ENCODE measurements around the gene RAB14. TPM values are rescaled to one million over a fixed set of nuclear protein-coding genes. Genes with fewer than 3 reads are reported as not detected.
"Not testable (repeated sequence)": the region's sequence is repeated elsewhere in the genome, so short reads cannot be mapped to it uniquely, and the experiment has no call there.

The RAB14 gene
- total RNA-seq, 4 donors from 2014 or later = 26.2 to 54.1 (median 33.8) TPM

DNA sequence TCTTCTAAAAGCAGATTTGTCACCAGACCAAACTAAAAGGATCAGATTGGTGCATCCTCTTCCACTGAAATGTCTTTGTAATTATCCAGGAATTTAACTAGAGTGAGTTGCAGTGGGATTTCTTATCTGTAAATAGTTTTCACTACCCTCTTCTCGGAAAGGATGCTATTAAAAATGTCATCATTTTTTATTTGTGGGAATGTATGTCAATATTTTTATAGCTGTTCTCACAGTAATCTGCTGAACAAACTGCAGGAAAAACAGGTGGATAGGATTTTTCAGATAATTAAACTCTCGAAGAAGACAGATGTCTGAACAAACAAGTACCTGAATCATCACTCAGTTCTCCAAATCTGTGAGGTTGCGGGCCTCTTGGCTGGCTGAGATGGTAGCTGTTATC, 62.7 kb downstream of the RAB14 start:
- Histone ChIP-seq H3K36me3 (peaks cover 0 to 57% (median 0%) of the 10 kb centered on the region in 3 donors), H3K27me3 (no peaks in the 10 kb centered on the region), H3K4me1 (no peaks in the 10 kb centered on the region), H3K4me3 (no peak overlapping the region), H3K27ac (no peak overlapping the region), H3K9me3 (no peaks in the 10 kb centered on the region)
- no peak for TF ChIP-seq POLR2A (IDR thresholded peaks at IDR 0.05)
- TF ChIP-seq, protein P1, sequence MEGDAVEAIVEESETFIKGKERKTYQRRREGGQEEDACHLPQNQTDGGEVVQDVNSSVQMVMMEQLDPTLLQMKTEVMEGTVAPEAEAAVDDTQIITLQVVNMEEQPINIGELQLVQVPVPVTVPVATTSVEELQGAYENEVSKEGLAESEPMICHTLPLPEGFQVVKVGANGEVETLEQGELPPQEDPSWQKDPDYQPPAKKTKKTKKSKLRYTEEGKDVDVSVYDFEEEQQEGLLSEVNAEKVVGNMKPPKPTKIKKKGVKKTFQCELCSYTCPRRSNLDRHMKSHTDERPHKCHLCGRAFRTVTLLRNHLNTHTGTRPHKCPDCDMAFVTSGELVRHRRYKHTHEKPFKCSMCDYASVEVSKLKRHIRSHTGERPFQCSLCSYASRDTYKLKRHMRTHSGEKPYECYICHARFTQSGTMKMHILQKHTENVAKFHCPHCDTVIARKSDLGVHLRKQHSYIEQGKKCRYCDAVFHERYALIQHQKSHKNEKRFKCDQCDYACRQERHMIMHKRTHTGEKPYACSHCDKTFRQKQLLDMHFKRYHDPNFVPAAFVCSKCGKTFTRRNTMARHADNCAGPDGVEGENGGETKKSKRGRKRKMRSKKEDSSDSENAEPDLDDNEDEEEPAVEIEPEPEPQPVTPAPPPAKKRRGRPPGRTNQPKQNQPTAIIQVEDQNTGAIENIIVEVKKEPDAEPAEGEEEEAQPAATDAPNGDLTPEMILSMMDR (IDR thresholded peaks at IDR 0.05) = no peak
- DNase-seq = no peak

DNA sequence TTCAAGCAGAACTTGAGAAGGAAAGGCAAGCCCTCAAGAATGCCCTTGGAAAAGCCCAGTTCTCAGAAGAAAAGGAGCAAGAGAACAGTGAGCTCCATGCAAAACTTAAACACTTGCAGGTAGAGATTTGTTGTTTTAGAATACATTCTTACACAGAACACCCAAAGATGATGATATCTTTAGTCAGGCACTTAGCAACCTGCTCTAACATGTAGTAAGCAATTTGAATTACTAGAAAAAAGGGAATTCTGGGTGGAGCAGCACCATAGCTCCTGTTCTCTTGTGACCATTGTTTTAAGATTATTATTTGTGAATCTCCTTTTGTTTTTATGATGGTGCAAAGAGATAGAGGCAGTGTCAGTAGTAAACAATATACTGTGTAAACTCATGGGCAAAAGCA, 63.1 kb downstream of the RAB14 start:
- H3K9me3 ChIP-seq = no peaks in the 10 kb centered on the region
- H3K4me1 ChIP-seq = no peaks in the 10 kb centered on the region
- no peak for DNase-seq
- no peak overlapping the region for H3K4me3 ChIP-seq
- TF ChIP-seq POLR2A (IDR thresholded peaks at IDR 0.05) = no peak
- TF ChIP-seq, protein P1 (IDR thresholded peaks at IDR 0.05) = no peak
- H3K27ac ChIP-seq = no peak overlapping the region
- no peaks in the 10 kb centered on the region for H3K27me3 ChIP-seq
- H3K36me3 ChIP-seq = peaks cover 0 to 54% (median 0%) of the 10 kb centered on the region in 3 donors

- no peak overlapping the region for H3K4me3 ChIP-seq
- H3K36me3 ChIP-seq = peaks cover 0 to 26% (median 0%) of the 10 kb centered on the region in 3 donors
- DNase-seq = no peak
- H3K9me3 ChIP-seq = no peaks in the 10 kb centered on the region
- no peaks in the 10 kb centered on the region for H3K27me3 ChIP-seq
- no peak overlapping the region for H3K27ac ChIP-seq
- TF ChIP-seq, protein P1 (IDR thresholded peaks at IDR 0.05) = no peak
- no peak for TF ChIP-seq POLR2A (IDR thresholded peaks at IDR 0.05)
- H3K4me1 ChIP-seq = peaks cover 0 to 4% (median 1%) of the 10 kb centered on the region in 4 donors
These were observed 66.0 kb downstream of the RAB14 start for GRCh38 chr9:121135642-121136041.

GRCh38 chr9:121133104-121133816, 68.4 kb downstream of the RAB14 start:
- H3K4me3 ChIP-seq = no peak overlapping the region
- H3K36me3 ChIP-seq = peaks cover 0 to 16% (median 0%) of the 10 kb centered on the region in 3 donors
- peak overlapping the region in 1 of 4 donors; percentile 63 for H3K27ac ChIP-seq
- H3K4me1 ChIP-seq = peaks cover 0 to 4% (median 1%) of the 10 kb centered on the region in 4 donors
- TF ChIP-seq, protein P1 (IDR thresholded peaks at IDR 0.05) = no peak
- TF ChIP-seq POLR2A (IDR thresholded peaks at IDR 0.05) = no peak
- peak; percentile 52 to 88 (median 85) for DNase-seq
- no peaks in the 10 kb centered on the region for H3K27me3 ChIP-seq
- no peaks in the 10 kb centered on the region for H3K9me3 ChIP-seq

GRCh38 chr9:121129384-121129783, 72.3 kb downstream of the RAB14 start:
- not testable (repeated sequence) for DNase-seq, H3K9me3 ChIP-seq, H3K27me3 ChIP-seq, H3K4me3 ChIP-seq, H3K27ac ChIP-seq, H3K4me1 ChIP-seq
- H3K36me3 ChIP-seq = peaks cover 0 to 15% (median 0%) of the 10 kb centered on the region in 3 donors

Small RNA genes within 50 kb of the gene (small RNA-seq; reads per million reads assigned to genes)
- 0 reads per million in 2 donors for gene RN7SL181P

Other genes starting within 250 kb of the RAB14 start
- gene C5, start 151.6 kb downstream of the RAB14 start, total RNA-seq = 1 to 10 TPM; 1.2 to 8.6 (median 2.1) TPM
- gene CNTRL, start 126.9 kb downstream of the RAB14 start, total RNA-seq = 100 to 1,000 TPM in 1 of 4 donors, 10 to 100 TPM in 2, 1 to 10 TPM in 1; 5.1 to 113 (median 13.7) TPM
- 100 to 1,000 TPM; 364 to 571 (median 480) TPM for gene GSN, start 66.3 kb upstream of the RAB14 start, total RNA-seq
- 10 to 100 TPM; 30.5 to 60.1 (median 47.2) TPM for gene STOM, start 168.4 kb upstream of the RAB14 start, total RNA-seq